ENCODE measurements around the gene ZNF436. TPM values are rescaled to one million over a fixed set of nuclear protein-coding genes. Genes with fewer than 3 reads are reported as not detected.

The ZNF436 gene
- total RNA-seq, 1 donor from 2014 or later: 15.4 TPM

DNA sequence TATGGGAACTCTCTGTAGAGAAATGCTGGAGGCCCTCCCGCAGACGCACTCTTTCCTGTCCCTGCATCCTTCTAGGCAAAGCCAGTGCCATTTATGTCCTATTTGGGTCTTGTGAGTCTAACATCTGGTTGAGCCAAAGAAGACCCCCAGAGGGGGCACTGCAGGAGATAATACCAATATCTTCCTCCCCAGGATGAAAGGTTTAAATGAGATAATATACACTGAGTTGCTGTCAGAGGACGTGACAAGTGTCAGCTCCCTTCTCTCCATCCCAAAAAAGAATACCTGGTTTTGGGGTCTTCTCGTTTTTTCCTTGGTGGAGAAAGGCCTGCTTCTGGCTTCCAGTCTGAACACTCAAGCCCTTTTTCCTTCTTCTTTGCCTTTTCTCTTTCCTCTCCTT is 47.3 kb upstream of the ZNF436 start:
- Histone ChIP-seq H3K27me3 (peaks cover 99% of the 10 kb centered on the region), H3K9me3 (ENCODE audit: low read depth) (no peaks in the 10 kb centered on the region), H3K36me3 (no peaks in the 10 kb centered on the region), H3K9ac (no peak overlapping the region), H3F3A (ENCODE audit: low read depth) (peaks cover 10% of the 10 kb centered on the region), H3K4me3 (no peak overlapping the region), H4K20me1 (ENCODE audit: low read depth) (peaks cover 7% of the 10 kb centered on the region), H3K79me2 (ENCODE audit: low read depth) (no peaks in the 10 kb centered on the region), H3K27ac (no peak overlapping the region), H2AFZ (replicated peaks) (no peak overlapping the region), H3K4me1 (peaks cover 14% of the 10 kb centered on the region), H3K4me2 (no peak overlapping the region)
- Mint-ChIP-seq H3K4me1 (peaks cover 15% of the 10 kb centered on the region), H3K27me3 (ENCODE audit: insufficient read depth, low read depth) (peaks cover 12% of the 10 kb centered on the region), H3K27ac (no peak overlapping the region), H3K4me3 (no peak overlapping the region), H3K9me3 (no peaks in the 10 kb centered on the region), H3K36me3 (no peaks in the 10 kb centered on the region)
- DNase-seq (ENCODE audit: low spot score): no peak
- TF ChIP-seq, protein P1, sequence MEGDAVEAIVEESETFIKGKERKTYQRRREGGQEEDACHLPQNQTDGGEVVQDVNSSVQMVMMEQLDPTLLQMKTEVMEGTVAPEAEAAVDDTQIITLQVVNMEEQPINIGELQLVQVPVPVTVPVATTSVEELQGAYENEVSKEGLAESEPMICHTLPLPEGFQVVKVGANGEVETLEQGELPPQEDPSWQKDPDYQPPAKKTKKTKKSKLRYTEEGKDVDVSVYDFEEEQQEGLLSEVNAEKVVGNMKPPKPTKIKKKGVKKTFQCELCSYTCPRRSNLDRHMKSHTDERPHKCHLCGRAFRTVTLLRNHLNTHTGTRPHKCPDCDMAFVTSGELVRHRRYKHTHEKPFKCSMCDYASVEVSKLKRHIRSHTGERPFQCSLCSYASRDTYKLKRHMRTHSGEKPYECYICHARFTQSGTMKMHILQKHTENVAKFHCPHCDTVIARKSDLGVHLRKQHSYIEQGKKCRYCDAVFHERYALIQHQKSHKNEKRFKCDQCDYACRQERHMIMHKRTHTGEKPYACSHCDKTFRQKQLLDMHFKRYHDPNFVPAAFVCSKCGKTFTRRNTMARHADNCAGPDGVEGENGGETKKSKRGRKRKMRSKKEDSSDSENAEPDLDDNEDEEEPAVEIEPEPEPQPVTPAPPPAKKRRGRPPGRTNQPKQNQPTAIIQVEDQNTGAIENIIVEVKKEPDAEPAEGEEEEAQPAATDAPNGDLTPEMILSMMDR (IDR thresholded peaks at IDR 0.05): no peak
- TF ChIP-seq EZH2phosphoT487 (IDR thresholded peaks at IDR 0.05): no peak
- TF ChIP-seq EZH2 (IDR thresholded peaks at IDR 0.05): no peak

DNA sequence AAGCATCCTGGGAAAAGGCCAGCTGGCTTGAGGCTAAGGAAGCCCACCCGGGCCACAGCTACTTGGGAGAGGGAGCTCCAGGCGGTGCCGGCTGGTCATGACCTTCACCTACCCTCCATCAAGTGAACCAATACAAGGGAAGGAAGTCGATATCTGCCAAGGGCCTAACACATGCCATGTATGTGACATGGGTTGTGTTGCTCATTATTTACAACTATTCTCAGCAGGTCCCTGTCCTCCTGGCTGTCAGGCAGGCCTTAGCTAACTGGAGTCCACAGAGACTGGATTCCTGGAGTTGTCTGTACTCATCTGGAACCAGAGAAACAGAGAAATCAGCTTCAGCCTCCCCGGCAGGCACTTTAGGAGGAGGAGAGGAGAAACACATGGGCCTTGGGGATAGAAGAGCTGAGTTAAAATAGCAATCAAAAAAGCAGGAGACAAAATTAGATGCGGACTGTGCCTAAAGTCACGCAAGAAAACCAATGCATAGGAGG is 39.2 kb upstream of the ZNF436 start:
- TF ChIP-seq EZH2 (IDR thresholded peaks at IDR 0.05) (no peak), EZH2phosphoT487 (IDR thresholded peaks at IDR 0.05) (no peak)
- TF ChIP-seq, protein P1 (IDR thresholded peaks at IDR 0.05): no peak
- H3K27me3 Mint-ChIP-seq (ENCODE audit: insufficient read depth, low read depth): no peaks in the 10 kb centered on the region
- no peak overlapping the region for H3K9ac ChIP-seq
- no peak overlapping the region for H3K4me2 ChIP-seq
- no peaks in the 10 kb centered on the region for H3K36me3 ChIP-seq
- no peaks in the 10 kb centered on the region for H4K20me1 ChIP-seq (ENCODE audit: low read depth)
- no peaks in the 10 kb centered on the region for H3K4me1 ChIP-seq
- H3K4me1 Mint-ChIP-seq: peaks cover 11% of the 10 kb centered on the region
- no peaks in the 10 kb centered on the region for H3K9me3 Mint-ChIP-seq
- H3F3A ChIP-seq (ENCODE audit: low read depth): no peaks in the 10 kb centered on the region
- H3K79me2 ChIP-seq (ENCODE audit: low read depth): no peaks in the 10 kb centered on the region
- H2AFZ ChIP-seq (replicated peaks): no peak overlapping the region
- peaks cover 98% of the 10 kb centered on the region for H3K27me3 ChIP-seq
- H3K36me3 Mint-ChIP-seq: no peaks in the 10 kb centered on the region
- H3K9me3 ChIP-seq (ENCODE audit: low read depth): no peaks in the 10 kb centered on the region
- no peak overlapping the region for H3K4me3 Mint-ChIP-seq
- no peak overlapping the region for H3K4me3 ChIP-seq
- H3K27ac ChIP-seq: no peak overlapping the region
- no peak for DNase-seq (ENCODE audit: low spot score)
- no peak overlapping the region for H3K27ac Mint-ChIP-seq

DNA sequence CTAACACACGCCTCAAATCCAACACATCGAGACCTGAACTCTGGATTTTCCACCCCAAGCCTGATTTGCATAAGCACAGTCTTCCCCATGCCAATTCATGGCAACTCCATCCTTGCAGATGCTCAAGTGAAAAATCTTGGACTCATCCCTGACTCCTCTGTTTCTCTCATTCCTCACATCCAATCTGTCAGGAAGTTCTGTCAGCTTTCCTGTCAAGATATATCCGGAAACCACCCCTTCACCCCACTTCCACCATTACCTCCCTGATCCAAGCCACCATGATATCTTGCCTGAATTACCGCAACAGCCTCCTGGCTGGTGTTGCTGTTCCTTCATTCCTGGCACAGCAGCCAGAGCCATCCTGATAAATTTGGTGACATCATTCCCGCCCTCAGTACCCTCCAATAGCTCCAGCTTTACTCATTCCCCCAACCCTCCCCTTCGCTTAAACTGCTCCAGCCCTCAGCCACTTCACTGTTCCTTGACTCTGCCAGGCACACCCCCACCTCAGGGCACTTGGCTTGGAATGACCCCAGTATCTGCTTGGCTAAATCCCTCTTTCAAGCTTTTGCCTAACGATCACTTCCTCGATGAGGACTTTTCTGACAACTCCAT is 37.5 kb upstream of the ZNF436 start:
- DNase-seq (ENCODE audit: low spot score): no peak
- no peaks in the 10 kb centered on the region for H3K27me3 Mint-ChIP-seq (ENCODE audit: insufficient read depth, low read depth)
- H3K9ac ChIP-seq: no peak overlapping the region
- no peak overlapping the region for H3K4me3 Mint-ChIP-seq
- no peak overlapping the region for H3K4me2 ChIP-seq
- H3K4me3 ChIP-seq: no peak overlapping the region
- no peak overlapping the region for H3K27ac Mint-ChIP-seq
- TF ChIP-seq, protein P1 (IDR thresholded peaks at IDR 0.05): no peak
- TF ChIP-seq EZH2 (IDR thresholded peaks at IDR 0.05) (no peak), EZH2phosphoT487 (IDR thresholded peaks at IDR 0.05) (no peak)
- no peaks in the 10 kb centered on the region for H3K4me1 ChIP-seq
- peaks cover 98% of the 10 kb centered on the region for H3K27me3 ChIP-seq
- H3K27ac ChIP-seq: no peak overlapping the region
- H3K4me1 Mint-ChIP-seq: peaks cover 23% of the 10 kb centered on the region
- no peaks in the 10 kb centered on the region for H3F3A ChIP-seq (ENCODE audit: low read depth)
- H3K36me3 Mint-ChIP-seq: no peaks in the 10 kb centered on the region
- H3K9me3 ChIP-seq (ENCODE audit: low read depth): no peaks in the 10 kb centered on the region
- H2AFZ ChIP-seq (replicated peaks): no peak overlapping the region
- no peaks in the 10 kb centered on the region for H4K20me1 ChIP-seq (ENCODE audit: low read depth)
- no peaks in the 10 kb centered on the region for H3K36me3 ChIP-seq
- H3K9me3 Mint-ChIP-seq: no peaks in the 10 kb centered on the region
- H3K79me2 ChIP-seq (ENCODE audit: low read depth): no peaks in the 10 kb centered on the region
